ENCODE measurements around the gene RXRA. TPM values are rescaled to one million over a fixed set of nuclear protein-coding genes. Genes with fewer than 3 reads are reported as not detected.
A peak's percentile ranks its signal among the peaks of the same experiment; 100 is the strongest.

Gene RXRA
- total and polyA plus RNA-seq, 10 of the 15 experiments (the other 5 are each of a cell fraction or from before 2014, with no cell fraction given), result 0.89 to 36.8 (median 11.1) TPM

GRCh38 chr9:134391319-134392231 is 65.3 kb downstream of the RXRA start (continued):
- TF ChIP-seq FOS (IDR thresholded peaks at IDR 0.05; ENCODE audit: borderline replicate concordance, extremely low read depth, insufficient read length) (no peak), BCL3 (IDR thresholded peaks at IDR 0.05; ENCODE audit: borderline replicate concordance, insufficient read depth, low read depth, low read length, poor library complexity, severe bottlenecking) (peak; percentile 97), ELK1 (IDR thresholded peaks at IDR 0.05; ENCODE audit: low read depth, low read length) (no peak), RAD51 (IDR thresholded peaks at IDR 0.05) (peak; percentile 88), NR2F1 (conservative IDR thresholded peaks at IDR 0.05) (peak; percentile 80), BCLAF1 (IDR thresholded peaks at IDR 0.05) (no peak), MYC (IDR thresholded peaks at IDR 0.05; ENCODE audit: insufficient read depth, insufficient read length, insufficient replicate concordance, low read length, severe bottlenecking) (no peak), SUPT20H (IDR thresholded peaks at IDR 0.05; ENCODE audit: borderline replicate concordance, control insufficient read depth, low read depth, low read length) (no peak), PAX5 (IDR thresholded peaks at IDR 0.05; ENCODE audit: borderline replicate concordance, low read depth, low read length) (peak; percentile 89), EZH2 (IDR thresholded peaks at IDR 0.05; ENCODE audit: borderline replicate concordance, control insufficient read depth, low read depth, low read length) (no peak), MTA3 (IDR thresholded peaks at IDR 0.05; ENCODE audit: borderline replicate concordance, low read length) (no peak), SIX5 (IDR thresholded peaks at IDR 0.05; ENCODE audit: low read depth, low read length, severe bottlenecking) (no peak), FOXM1 (IDR thresholded peaks at IDR 0.05; ENCODE audit: low read depth, low read length) (no peak), GABPA (IDR thresholded peaks at IDR 0.05; ENCODE audit: low read depth) (no peak), CBX5 (IDR thresholded peaks at IDR 0.05; ENCODE audit: low read depth) (no peak), STAT3 (IDR thresholded peaks at IDR 0.05; ENCODE audit: low read depth, low read length) (peak; percentile 73; the same call in 1 of the 2 replicates), CEBPB (IDR thresholded peaks at IDR 0.05; ENCODE audit: borderline replicate concordance in 1 of 2, low read depth in 2 of 2, low read length in 2 of 2) (no peak), POLR2AphosphoS5 (IDR thresholded peaks at IDR 0.05; ENCODE audit: low read length) (peak; percentile 91)
- TF ChIP-seq, protein P1, sequence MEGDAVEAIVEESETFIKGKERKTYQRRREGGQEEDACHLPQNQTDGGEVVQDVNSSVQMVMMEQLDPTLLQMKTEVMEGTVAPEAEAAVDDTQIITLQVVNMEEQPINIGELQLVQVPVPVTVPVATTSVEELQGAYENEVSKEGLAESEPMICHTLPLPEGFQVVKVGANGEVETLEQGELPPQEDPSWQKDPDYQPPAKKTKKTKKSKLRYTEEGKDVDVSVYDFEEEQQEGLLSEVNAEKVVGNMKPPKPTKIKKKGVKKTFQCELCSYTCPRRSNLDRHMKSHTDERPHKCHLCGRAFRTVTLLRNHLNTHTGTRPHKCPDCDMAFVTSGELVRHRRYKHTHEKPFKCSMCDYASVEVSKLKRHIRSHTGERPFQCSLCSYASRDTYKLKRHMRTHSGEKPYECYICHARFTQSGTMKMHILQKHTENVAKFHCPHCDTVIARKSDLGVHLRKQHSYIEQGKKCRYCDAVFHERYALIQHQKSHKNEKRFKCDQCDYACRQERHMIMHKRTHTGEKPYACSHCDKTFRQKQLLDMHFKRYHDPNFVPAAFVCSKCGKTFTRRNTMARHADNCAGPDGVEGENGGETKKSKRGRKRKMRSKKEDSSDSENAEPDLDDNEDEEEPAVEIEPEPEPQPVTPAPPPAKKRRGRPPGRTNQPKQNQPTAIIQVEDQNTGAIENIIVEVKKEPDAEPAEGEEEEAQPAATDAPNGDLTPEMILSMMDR (IDR thresholded peaks at IDR 0.05 in 2 of 3, conservative IDR thresholded peaks at IDR 0.05 in 1 of 3; ENCODE audit: control insufficient read depth in 2 of 3, extremely low read depth in 1 of 3, insufficient read depth in 1 of 3, low read depth in 3 of 3, low read length in 3 of 3), result peak in 1 of 3 experiments; percentile 9; a peak in 1 of 6 replicates

Data from GM12878 (cell line).